CD4-positive, alpha-beta T cell treated with Interleukin-10 for 1 hour (primary cell): ENCODE results near the gene ITPKA.

ENCODE experiments used
- DNase-seq: peaks from one replicate; pipeline ENCODE4 v3.0.0-alpha.2; 2020

The ITPKA gene

DNA sequence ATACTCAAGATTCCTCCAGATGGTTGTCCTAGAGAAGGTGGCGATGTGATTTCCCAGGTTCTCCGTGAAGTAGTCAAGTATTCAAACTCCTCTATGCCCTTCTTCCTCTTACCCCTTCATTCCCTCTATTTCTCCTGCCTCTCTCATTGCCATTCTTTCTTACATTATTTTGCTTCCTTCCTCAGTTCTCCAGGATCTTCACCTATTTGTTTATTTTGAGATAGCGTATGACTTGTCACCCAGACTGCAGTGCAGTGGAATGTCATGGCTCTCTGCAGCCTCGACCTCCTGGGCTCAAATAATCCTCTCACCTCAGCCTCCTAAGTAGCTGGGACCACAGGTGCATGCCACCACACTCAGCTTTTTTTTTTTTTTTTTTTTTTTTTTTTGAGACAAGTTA lies 1.8 kb upstream of the ITPKA start:
- DNase-seq: no peak

DNA sequence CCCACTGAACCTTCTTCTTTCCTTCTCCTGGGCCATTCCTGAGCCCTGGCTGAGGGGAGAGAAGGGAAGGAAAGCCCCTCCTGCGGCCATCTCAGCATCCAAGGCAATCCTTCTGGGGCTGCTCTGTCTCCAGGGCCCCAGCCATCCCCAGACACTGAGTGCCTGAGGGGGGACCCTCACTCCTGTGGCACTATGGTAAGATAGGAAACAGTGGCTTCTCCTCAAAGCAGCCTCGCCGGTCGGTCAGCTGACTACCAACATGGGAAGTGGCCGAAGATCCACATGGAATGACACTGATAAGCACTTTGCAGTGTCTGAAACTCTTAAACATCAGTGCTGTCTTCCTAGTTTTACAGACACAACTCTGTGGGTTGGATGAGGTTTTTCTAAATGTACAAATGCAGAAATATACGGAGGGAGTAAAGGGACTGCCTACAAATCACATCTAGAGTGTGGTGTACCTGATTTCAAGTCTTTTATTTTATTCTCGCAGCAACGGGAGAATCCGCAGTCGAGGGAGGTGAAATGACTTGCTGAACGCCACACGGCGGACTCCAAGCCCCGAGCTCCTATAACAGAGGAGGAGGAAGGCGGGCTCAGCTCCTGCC lies 973 bp upstream of the ITPKA start:
- no peak for DNase-seq

DNA sequence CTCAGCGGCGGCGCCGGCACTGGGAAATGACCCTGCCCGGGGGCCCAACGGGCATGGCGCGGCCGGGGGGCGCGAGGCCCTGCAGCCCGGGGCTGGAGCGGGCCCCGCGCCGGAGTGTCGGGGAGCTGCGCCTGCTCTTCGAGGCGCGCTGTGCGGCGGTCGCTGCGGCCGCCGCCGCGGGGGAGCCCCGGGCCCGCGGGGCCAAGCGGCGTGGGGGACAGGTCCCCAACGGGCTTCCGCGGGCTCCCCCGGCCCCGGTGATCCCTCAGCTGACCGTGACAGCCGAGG lies 172 bp downstream of the ITPKA start:
- DNase-seq: no peak

DNA sequence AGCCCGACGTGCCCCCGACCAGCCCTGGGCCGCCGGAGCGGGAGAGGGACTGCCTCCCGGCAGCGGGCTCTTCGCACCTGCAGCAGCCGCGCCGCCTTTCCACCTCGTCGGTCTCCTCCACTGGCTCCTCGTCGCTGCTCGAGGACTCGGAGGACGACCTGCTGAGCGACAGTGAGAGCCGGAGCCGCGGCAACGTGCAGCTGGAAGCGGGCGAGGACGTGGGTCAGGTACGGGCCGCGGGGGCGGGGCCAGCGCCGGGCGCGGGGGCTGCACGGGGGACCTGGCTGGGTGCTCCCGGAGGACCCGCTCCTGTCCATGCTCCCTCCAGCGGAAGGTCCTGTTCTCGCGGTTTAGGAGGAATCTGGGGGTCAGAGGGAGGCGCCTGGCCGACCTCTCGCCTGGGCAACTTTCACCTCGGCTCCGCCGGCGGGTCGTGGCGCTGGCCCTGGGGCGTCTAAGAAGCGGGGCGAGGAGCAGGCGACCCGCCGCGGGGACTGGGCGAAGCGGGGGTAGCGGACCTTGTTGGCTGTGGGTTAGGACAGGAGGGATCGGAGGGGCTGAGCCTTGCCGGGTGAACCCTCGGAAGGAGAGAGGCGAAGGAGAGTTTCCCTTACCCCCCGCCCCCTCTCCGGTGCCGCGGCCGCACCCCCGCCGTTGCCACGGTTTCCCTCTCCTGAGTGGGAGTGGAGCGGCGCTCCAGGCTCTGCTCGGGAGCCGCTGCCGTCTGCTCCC lies 682 bp downstream of the ITPKA start:
- DNase-seq: peak; percentile 37

DNA sequence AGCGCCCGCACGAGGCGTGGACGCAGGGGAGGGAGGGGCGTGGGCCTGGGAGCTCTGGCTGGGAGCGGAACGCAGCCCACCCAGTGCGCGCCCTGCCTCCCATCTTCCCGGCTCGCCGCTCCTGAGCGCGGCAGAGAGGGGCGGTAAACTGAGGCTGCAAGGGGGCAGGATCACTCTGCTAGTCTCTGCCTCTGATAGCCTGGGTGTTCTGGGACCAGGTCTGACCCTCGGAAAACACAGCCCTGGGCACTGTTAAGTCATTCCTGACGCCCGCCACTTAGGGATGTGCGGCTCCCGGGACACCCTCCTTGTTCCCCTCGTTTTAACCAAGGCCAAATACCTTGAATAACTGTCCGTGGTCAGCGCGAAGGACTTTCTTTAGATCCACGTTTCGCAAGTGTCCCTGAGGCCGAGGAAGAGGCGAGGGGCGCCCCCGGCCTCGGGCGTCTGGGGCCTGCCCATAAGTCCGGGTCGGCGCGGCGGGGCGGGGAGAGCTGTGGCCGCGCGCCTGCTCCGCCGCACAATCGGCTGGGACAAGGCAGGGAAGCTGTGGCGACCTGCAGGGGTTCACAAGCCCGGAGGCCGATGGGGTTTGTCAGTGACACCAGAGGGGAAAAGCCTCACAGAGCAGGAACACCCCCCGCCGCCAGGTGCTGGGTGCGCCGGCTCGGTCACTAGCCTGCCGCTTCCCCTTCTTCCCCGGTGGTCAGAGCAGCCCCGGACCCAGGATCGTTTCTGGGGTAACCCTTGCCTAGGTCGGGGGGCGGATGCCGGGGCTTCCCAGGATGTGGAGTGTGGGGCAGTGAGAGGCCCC lies 1.5 kb downstream of the ITPKA start:
- DNase-seq: peak; percentile 40

DNA sequence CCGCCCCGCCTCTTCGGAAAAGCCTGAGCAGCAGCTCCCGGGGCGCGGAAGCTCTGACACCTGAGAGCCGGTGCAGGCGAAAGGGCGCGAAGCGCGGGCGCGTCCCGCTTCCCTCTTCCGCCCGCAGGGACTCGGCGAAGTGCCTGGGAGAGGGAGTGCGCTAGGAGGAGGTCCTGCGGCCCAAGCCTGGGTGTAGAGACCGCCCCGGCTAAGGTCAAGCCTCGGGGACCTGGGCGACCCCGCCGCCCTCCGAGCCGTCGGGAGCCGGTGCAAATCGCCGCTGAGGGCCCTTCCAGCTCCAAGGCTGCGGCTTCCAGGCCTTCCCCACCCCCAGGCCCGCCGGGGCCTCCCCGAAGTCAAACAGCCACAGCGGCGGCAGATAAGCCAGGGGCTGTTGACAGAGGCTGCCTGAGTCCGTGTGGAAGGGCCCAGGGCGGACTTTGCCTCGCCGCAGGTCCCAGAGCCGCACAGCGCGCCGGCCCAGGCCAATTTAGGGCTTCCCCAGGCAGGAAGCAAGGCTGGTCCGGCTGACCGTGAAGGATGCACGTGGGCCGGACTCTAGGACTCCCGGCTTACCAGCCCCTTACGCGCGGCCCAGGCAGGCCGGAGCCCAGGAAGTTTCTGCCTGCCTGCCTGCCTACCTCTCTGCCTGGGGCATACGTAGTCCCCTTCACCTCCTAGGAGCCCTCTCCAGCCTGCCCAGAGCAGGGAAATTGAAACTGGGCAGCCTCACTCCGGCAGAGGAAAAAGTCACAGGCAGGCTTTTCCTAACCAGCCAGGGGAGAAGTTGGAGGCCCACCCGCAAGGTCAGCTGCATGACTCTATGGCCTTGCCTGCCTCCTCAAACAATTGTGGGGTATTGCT lies 2.3 kb downstream of the ITPKA start:
- no peak for DNase-seq

DNA sequence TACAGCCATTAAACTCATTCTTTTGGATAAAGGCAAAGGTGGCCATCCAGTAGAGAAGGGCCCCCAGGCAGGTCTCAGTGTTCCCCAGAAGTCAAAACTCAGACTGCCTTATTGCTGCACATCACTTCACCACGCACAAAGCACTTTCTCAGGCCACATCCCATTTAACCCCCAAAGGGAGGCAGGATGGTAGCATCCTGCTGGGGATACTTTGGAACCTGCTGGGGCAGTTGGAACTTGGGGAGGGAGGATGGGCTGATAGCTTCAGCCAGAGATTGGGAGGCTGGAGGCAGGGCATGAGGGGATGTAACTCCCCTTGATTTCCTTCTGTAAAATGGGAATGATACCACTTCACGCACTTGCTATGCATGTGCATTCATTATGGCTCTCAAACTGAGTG lies 5.0 kb downstream of the ITPKA start:
- no peak for DNase-seq

DNA sequence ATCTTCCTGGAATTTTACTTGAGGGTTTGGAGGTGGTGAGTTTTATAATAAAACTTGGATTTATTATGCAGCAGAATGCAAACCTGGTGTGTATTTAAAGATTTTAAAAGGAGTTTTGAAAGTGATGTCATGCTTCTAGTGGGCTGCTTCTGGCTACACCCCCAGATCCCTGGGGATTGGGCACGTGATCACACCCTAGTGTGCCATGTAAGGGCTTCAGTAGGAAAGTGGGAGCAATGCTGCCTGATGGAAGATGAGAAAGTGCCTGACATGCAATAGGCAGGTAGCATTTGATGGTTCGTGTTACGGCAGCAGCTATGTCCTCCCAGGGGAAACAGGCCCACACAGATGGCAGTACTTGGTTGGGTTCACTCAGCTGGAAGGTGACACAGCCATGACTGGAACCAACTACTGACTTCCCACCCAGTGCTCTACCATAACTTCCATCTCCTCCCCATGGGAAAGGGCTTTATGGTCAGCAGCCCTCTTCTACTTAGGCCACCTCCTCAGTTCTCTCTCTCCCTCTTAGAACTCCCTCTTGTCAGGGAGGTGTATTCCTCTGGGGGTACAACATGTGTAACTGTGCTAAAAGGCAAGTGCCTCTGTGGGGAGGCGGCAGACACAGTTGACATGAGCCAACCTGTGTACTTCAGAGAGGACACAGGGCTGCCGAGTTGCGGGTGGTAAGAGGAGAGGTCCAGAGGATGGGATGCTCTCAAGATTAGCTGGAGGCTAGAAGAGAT lies 5.6 kb downstream of the ITPKA start:
- no peak for DNase-seq

DNA sequence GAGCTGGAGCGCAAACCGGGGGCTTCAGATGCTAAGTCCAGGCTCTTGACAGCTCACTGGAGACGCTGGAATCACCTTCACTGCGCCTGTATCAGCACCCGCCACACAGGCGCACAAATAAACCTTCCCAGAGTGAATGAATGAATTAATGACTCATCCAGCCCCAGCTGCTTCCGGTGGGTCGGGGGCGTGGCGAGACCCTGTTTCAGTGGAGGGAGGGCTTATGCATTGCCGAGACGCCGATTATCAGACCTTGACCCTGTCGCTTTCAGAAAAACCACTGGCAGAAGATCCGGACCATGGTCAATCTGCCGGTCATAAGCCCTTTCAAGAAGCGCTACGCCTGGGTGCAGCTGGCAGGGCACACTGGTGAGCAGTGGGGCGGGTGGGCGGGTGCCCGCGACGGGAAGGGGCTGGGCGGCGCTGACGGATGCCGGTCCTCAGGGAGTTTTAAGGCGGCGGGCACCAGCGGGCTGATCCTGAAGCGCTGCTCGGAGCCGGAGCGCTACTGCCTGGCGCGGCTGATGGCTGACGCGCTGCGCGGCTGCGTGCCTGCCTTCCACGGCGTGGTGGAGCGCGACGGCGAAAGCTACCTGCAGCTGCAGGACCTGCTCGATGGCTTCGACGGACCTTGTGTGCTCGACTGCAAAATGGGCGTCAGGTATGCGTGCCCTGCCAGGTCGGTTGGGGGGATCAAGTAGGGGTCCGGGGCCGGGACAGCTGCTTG lies 7.7 kb downstream of the ITPKA start:
- DNase-seq: peak; percentile 29

DNA sequence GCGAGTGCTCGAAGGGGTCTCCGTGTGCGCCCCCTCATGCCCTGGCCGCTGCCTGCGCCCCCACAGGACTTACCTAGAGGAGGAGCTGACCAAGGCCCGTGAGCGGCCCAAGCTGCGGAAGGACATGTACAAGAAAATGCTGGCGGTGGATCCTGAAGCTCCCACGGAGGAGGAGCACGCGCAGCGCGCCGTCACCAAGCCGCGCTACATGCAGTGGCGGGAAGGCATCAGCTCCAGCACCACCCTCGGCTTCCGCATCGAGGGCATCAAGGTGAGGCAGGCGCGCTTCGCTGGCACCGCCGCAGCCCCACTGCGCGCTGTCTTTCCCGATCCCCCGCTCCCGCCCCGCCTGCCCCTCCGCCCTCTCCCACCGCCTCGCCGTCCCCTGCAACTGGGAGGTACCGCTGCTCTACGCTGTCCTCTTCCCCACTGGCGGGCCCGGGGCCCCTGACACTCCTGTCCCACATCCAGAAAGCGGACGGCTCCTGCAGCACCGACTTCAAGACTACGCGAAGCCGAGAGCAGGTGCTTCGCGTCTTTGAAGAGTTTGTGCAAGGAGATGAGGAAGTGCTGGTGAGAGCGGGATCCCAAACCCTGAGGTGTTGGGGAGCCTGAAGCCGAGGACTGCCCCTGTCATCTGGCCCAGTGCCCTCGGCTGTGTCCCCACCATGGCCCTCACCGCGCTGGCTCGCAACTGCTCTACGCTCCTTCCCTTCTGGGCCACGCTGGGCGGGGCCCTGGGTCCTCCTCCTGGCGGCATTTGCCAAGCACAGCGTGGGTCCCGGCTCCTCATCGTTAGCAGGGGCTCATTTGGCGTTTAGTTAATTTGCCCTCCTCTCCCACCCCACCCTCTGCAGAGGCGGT lies 8.5 kb downstream of the ITPKA start:
- DNase-seq: peak; percentile 43

DNA sequence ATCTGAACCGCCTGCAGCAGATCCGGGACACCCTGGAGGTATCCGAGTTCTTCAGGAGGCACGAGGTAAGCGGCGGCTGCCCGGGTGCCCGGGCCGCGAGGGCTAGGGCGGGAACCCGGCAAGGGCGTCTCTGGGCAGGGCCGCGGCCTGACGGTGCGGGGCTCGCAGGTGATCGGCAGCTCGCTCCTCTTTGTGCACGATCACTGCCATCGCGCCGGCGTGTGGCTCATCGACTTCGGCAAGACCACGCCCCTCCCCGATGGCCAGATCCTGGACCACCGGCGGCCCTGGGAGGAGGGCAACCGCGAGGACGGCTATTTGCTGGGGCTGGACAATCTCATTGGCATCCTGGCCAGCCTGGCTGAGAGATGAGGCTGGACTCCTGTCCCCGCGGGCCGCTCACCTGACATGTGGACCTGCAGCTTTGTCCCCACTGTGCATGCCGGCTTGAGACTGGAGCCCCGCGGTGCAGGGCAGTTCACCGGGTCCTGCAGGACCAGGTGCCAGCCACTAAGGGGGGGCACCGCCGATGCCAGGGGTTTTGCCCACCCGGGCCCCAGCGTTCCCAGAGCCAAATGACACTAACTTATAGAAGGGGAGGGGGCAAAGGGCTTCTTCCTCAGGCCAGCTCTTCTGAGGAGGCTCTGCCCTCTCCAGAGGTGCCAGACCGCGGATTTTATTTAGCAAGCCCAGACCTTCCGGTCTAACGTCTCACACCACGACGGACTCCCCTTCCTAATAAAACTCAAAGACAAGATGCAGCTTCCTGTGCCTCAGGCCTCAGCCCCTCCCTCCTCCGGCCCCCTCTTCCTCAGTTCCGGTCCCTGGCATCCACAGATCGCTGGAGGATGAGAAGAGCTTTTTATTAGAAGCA lies 9.4 kb downstream of the ITPKA start:
- no peak for DNase-seq

DNA sequence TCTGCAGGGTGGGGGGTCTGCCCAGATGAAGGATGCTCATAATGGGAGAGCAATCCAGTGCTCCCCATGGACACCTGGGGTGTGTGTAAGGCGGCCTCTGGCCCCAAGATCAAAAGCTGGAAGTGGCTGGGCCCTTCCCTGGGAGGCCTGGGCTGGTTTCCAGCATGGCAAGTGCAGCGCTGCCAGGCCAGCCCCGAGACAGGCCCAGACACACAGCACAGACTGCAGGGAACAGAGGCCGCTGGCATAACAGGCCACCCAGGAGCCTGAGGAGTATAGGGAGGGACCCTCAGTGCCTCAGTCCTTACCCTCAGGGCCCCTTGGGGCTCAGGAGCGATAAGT lies 10.0 kb downstream of the ITPKA start:
- no peak for DNase-seq

DNA sequence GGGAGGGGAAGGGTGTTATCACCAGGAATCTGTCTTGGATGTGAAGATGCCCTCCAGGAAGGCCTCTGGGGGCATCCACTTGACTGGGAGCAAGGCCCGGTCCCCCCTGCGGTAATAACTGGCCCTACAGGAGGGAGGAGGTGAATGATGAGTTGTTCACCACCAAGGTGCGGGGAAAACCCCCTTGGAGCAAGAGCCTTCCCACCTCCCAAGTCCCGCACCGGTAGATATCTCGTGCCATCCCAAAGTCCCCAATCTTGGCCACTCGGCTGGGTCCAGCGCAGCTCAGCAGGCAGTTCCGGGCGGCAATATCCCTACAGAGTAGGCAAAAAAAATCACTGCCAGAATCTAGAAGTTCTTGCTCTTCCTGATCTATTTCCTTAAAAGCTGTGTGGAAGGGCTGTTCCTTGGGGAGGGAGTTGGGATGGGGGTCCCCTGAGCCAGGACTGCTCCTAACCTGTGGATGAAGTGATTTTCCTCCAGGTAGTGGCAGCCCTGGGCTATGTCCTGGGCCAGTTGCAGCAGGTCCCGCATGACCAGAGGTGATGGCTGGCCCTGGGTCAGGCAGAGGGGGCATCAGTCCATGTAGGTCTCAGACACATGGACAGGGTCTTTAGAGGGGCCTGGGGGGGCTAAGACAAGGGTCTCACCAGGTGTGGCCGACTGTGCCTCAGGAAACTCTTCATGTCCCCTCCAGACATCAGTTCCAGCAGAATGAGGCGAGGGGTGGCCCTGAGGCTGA lies 11.2 kb downstream of the ITPKA start:
- DNase-seq: no peak

DNA sequence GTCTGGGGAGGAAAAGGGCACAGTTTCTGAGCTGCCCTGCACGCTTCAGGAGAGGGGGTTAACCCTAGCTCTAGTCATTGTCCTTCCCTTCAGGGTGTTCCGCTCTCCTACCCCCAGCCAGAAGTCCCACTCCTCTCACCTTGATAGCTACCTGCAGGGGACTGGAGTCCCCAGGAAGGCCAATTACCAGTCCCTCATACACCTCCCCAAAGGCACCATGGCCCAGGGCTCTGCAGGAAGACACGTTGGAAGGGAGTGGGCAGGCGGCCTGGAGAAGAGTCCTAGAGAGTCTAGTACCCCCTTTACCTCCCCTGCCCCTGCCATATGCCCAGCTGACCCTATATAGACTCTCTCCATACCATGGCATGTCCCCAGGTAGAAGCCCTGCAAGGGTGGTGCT lies 12.1 kb downstream of the ITPKA start:
- DNase-seq: no peak

DNA sequence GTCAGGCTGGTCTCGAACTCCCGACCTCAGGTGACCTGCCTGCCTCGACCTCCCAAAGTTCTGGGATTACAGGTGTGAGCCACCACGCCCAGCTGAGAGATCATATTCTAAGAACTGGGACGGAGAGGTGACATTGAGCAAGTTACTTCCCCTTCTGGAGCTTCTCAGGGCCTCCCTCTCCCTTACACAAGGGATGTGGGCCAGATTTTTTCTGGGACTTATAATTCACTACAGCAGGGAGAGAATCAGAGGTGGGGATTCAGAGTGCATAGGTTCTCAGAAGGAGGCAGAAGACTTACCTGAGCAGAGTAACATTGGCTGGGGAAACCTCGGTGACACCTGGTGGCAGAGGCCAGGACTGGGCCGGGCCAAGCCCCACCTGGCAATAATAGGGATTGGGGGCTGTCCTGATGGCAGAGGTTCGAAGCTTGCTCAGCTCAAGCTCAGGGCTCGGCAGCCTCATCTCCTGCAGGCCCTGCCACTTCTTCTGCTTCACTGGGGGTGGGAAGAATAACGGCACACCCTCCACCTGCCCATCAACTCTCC lies 13.2 kb downstream of the ITPKA start:
- peak; percentile 30 for DNase-seq

DNA sequence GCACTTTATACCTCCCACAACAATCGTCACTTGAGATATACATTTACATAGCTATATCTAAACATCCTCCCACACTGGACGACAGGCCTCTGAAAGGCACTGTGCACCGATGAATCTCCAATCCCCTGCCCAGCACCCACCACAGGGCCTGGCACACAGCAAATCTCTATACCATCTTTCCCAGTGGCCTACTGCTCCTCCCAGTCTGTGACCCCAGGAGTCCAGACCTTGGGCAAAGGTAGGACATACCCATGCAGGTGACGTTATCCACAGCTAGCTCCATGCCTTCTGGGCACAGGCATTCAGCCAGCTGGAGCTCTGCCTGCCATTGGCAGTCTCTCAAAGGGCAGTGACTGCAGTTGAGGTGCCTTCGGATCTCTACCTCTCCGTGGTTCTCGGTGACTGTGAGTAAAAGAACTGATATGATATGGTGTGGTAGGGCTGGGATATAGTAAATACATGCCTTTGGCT lies 14.2 kb downstream of the ITPKA start:
- no peak for DNase-seq

DNA sequence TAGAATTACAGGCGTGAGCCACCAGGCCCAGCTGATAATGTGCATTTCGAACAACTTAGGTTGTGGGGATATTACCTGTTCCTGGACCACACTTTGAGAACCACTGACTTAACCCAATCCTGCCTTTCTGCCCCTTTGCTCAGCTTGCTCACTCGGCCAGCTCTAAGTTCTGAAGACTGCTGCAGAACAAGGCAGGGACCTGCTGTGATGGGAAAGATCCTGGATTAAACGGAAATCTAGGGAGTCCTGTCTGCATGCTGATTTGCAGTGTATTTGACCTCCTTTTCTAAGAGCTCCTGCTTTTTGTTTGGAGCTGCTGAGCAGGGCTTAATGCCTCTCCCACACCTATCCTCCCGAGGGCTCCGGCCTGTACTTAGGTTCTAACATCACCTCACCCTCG lies 17.1 kb downstream of the ITPKA start:
- no peak for DNase-seq

DNA sequence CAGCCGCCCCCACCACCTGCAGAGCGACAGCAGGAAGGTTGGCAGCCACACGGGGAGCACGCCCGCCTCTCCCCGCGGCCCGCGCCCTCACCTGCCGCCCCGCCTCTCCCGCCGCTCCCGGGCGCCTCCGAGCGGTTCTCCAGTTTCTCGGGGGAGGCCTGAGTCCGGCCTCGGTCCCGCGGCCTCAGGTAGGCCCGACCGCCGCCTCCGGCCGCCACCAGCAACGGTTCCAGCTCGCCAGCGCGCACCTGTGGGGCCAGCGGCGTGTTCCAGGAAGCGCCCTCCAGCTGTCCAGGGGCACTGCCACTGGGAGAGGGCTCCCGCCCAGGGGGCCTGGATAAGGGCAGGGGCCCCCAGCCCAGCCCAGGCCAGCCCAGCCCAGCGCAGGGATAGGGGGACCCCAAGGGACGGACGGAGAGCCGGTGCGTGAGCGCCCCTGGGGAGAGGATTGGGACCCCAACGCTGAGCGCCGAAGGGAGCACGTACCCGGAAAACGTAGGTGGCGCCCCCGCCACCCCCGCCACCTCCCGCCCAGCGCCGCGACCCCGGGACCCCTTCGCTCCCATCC lies 17.7 kb downstream of the ITPKA start:
- no peak for DNase-seq
